Karpas-422 (cell line): ENCODE results near the gene WDR5. TPM values are rescaled to one million over a fixed set of nuclear protein-coding genes. Genes with fewer than 3 reads are reported as not detected.

ENCODE experiments used
- DNase-seq: peaks from one replicate; pipeline ENCODE4 v3.0.0-alpha.2; 2015
- H2AFZ ChIP-seq: fragments of 200-600 bp; sonication (generic); 2 replicates; pipeline ENCODE4 v1.6.1; 2014; ENCODE audit warnings: antibody characterized with exemption, low read length, mixed read lengths
- H3K27ac ChIP-seq: fragments of 200-600 bp; sonication (generic); 2 replicates; pipeline ENCODE4 v1.5.1; 2014; ENCODE audit warnings: mild to moderate bottlenecking, low read length, moderate library complexity
- H3K27me3 ChIP-seq: fragments of 200-600 bp; sonication (generic); 2 replicates; pipeline ENCODE4 v1.6.1; 2014; ENCODE audit warnings: low read length, mixed read lengths
- H3K36me3 ChIP-seq: fragments of 200-600 bp; sonication (generic); 2 replicates; pipeline ENCODE4 v1.6.1; 2014; ENCODE audit warnings: low read length, mixed read lengths; ENCODE audit not compliant: insufficient read depth
- H3K4me1 ChIP-seq: fragments of 200-600 bp; sonication (generic); 2 replicates; pipeline ENCODE4 v1.6.1; 2014; ENCODE audit warnings: mild to moderate bottlenecking, low read length, mixed read lengths
- H3K4me2 ChIP-seq: fragments of 200-600 bp; sonication (generic); 2 replicates; pipeline ENCODE4 v1.6.1; 2014; ENCODE audit warnings: low read length, low read depth, mild to moderate bottlenecking; ENCODE audit not compliant: poor library complexity, severe bottlenecking
- H3K4me3 ChIP-seq: fragments of 200-600 bp; sonication (generic); 2 replicates; pipeline ENCODE4 v1.5.1; 2014; ENCODE audit warnings: mild to moderate bottlenecking, antibody characterized with exemption, low read length, mixed read lengths
- H3K79me2 ChIP-seq: fragments of 200-600 bp; sonication (generic); 2 replicates; pipeline ENCODE4 v1.6.1; 2014; ENCODE audit warnings: mild to moderate bottlenecking, low read length, mixed read lengths
- H3K9ac ChIP-seq: fragments of 200-600 bp; sonication (generic); 2 replicates; pipeline ENCODE4 v1.6.0; 2014; ENCODE audit warnings: low read length
- H3K9me2 ChIP-seq: fragments of 200-600 bp; sonication (generic), shearing (Covaris generic); replicated peaks from 2 replicates; pipeline ENCODE4 v1.6.0; 2014; ENCODE audit warnings: mild to moderate bottlenecking, low read length, moderate library complexity; ENCODE audit not compliant: insufficient read depth
- H3K9me3 ChIP-seq: fragments of 300-700, 200-600 bp; sonication (generic); 2 replicates; pipeline ENCODE4 v1.6.1; 2014; ENCODE audit warnings: low read length, mixed read lengths
- H4K20me1 ChIP-seq: fragments of 200-600 bp; sonication (generic); 2 replicates; pipeline ENCODE4 v1.6.1; 2014; ENCODE audit warnings: mild to moderate bottlenecking, antibody characterized with exemption, low read length, low read depth; ENCODE audit not compliant: insufficient read depth
- total RNA-seq: library from RNA; depleted of rRNA; stranded (reverse); fragments of >200 nt; shearing (Covaris generic); gene quantifications from 2 replicates; pipeline ENCODE4 v1.2.3, GENCODE V29; 2014; ENCODE audit warnings: low replicate concordance

WDR5 gene
- total RNA-seq, 1 experiment from 2014 or later, result 19.6 TPM

- no peak overlapping the region for H3K9ac ChIP-seq
Observed at GRCh38 chr9:134157378-134157885, 21.6 kb downstream of the WDR5 start.

GRCh38 chr9:134158242-134158641, 22.4 kb downstream of the WDR5 start:
- H3K4me1 ChIP-seq, result peaks cover 23% of the 10 kb centered on the region
- H3K36me3 ChIP-seq, result peaks cover 7% of the 10 kb centered on the region; the same call in 1 of the 2 replicates
- no peaks in the 10 kb centered on the region for H3K79me2 ChIP-seq
- peak overlapping the region; percentile 45 for H3K4me2 ChIP-seq
- no peak overlapping the region for H3K4me3 ChIP-seq
- peaks cover 3% of the 10 kb centered on the region; the same call in 1 of the 2 replicates for H4K20me1 ChIP-seq
- H3K9me3 ChIP-seq, result no peaks in the 10 kb centered on the region
- no peak for DNase-seq
- peak overlapping the region; percentile 53; the same call in 1 of the 2 replicates for H3K27ac ChIP-seq
- H3K27me3 ChIP-seq, result no peaks in the 10 kb centered on the region
- no peak overlapping the region for H2AFZ ChIP-seq
- no peaks in the 10 kb centered on the region for H3K9me2 ChIP-seq
- H3K9ac ChIP-seq, result no peak overlapping the region

More at GRCh38 chr9:134157378-134157885, 21.6 kb downstream of the WDR5 start:
- Histone ChIP-seq H3K4me3 (no peak overlapping the region), H4K20me1 (peaks cover 3% of the 10 kb centered on the region; the same call in 1 of the 2 replicates), H3K4me2 (no peak overlapping the region), H3K9me2 (no peaks in the 10 kb centered on the region), H3K9me3 (no peaks in the 10 kb centered on the region), H3K27me3 (no peaks in the 10 kb centered on the region), H3K79me2 (no peaks in the 10 kb centered on the region), H3K4me1 (peaks cover 23% of the 10 kb centered on the region), H2AFZ (no peak overlapping the region), H3K27ac (no peak overlapping the region), H3K36me3 (peaks cover 7% of the 10 kb centered on the region; the same call in 1 of the 2 replicates)
- DNase-seq, result no peak

GRCh38 chr9:134158753-134159392, 23.0 kb downstream of the WDR5 start:
- Histone ChIP-seq H2AFZ (no peak overlapping the region), H3K79me2 (no peaks in the 10 kb centered on the region), H3K9me2 (no peaks in the 10 kb centered on the region), H3K36me3 (peaks cover 7% of the 10 kb centered on the region; the same call in 1 of the 2 replicates), H3K27ac (peak overlapping the region; percentile 83), H3K4me3 (peak overlapping the region; percentile 12; the same call in 1 of the 2 replicates), H4K20me1 (peaks cover 3% of the 10 kb centered on the region; the same call in 1 of the 2 replicates), H3K9me3 (no peaks in the 10 kb centered on the region), H3K4me2 (peak overlapping the region; percentile 45), H3K4me1 (peaks cover 25% of the 10 kb centered on the region), H3K27me3 (no peaks in the 10 kb centered on the region), H3K9ac (peak overlapping the region; percentile 46; the same call in 1 of the 2 replicates)
- DNase-seq, result peak; percentile 86

- Histone ChIP-seq H4K20me1 (peaks cover 3% of the 10 kb centered on the region; the same call in 1 of the 2 replicates), H3K4me2 (peak overlapping the region; percentile 45), H3K4me1 (peaks cover 27% of the 10 kb centered on the region), H3K9ac (peak overlapping the region; percentile 46), H3K9me2 (no peaks in the 10 kb centered on the region), H3K36me3 (peaks cover 7% of the 10 kb centered on the region; the same call in 1 of the 2 replicates), H3K27me3 (no peaks in the 10 kb centered on the region), H3K27ac (peak overlapping the region; percentile 83), H3K4me3 (peak overlapping the region; percentile 12; the same call in 1 of the 2 replicates), H3K79me2 (no peaks in the 10 kb centered on the region), H3K9me3 (no peaks in the 10 kb centered on the region), H2AFZ (no peak overlapping the region)
- no peak for DNase-seq
Observed at GRCh38 chr9:134159566-134160245, 23.8 kb downstream of the WDR5 start.

GRCh38 chr9:134161647-134162046, 25.8 kb downstream of the WDR5 start:
- 0 out of 2 replicates have a peak, but pooled peaks cover 3% of the 10 kb centered on the region for H3K36me3 ChIP-seq
- H3K9ac ChIP-seq, result no peak overlapping the region
- H3K4me2 ChIP-seq, result no peak overlapping the region
- H3K4me1 ChIP-seq, result peaks cover 27% of the 10 kb centered on the region
- H3K4me3 ChIP-seq, result no peak overlapping the region
- no peaks in the 10 kb centered on the region for H3K9me2 ChIP-seq
- no peak overlapping the region for H3K27ac ChIP-seq
- no peak for DNase-seq
- H3K9me3 ChIP-seq, result no peaks in the 10 kb centered on the region
- H2AFZ ChIP-seq, result no peak overlapping the region
- peaks cover 3% of the 10 kb centered on the region; the same call in 1 of the 2 replicates for H4K20me1 ChIP-seq
- H3K79me2 ChIP-seq, result 0 out of 2 replicates have a peak, but pooled peaks cover 5% of the 10 kb centered on the region
- H3K27me3 ChIP-seq, result no peaks in the 10 kb centered on the region

- no peak overlapping the region for H2AFZ ChIP-seq
- DNase-seq, result no peak
- no peaks in the 10 kb centered on the region for H3K27me3 ChIP-seq
- peaks cover 27% of the 10 kb centered on the region for H3K4me1 ChIP-seq
- 0 out of 2 replicates have a peak, but pooled peaks cover 3% of the 10 kb centered on the region for H3K36me3 ChIP-seq
- H4K20me1 ChIP-seq, result peaks cover 3% of the 10 kb centered on the region; the same call in 1 of the 2 replicates
- no peak overlapping the region for H3K27ac ChIP-seq
- H3K9me2 ChIP-seq, result no peaks in the 10 kb centered on the region
- no peak overlapping the region for H3K4me3 ChIP-seq
- H3K4me2 ChIP-seq, result no peak overlapping the region
- H3K79me2 ChIP-seq, result 0 out of 2 replicates have a peak, but pooled peaks cover 5% of the 10 kb centered on the region
- no peaks in the 10 kb centered on the region for H3K9me3 ChIP-seq
- H3K9ac ChIP-seq, result no peak overlapping the region
Observed at GRCh38 chr9:134162212-134162775, 26.4 kb downstream of the WDR5 start.

DNA sequence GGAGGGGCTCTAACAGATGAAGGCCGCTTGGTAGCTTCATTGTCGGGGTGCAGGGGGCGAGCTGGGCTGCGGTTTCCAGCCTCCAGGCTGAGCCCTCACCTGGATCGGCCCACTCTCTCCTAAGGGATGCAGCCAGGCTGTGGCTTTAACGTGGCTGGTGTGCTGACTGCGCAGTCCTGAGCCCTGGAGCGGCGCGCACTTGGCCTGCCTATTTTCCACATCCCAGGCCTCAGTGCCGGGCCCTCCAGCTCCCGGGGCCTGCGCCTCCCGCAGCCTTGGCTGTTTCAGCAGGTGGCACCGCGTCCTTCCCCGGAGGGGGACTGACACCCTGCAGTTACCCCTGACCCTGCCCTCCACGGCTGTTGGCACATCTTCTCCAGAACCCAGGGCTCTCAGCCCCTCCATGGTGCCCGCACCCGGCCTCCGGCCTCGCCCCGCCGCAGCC, 27.1 kb downstream of the WDR5 start:
- Histone ChIP-seq H3K4me3 (no peak overlapping the region), H3K79me2 (0 out of 2 replicates have a peak, but pooled peaks cover 5% of the 10 kb centered on the region), H3K27ac (no peak overlapping the region)

More for the DNA sequence above, 27.1 kb downstream of the WDR5 start:
- Histone ChIP-seq H3K36me3 (0 out of 2 replicates have a peak, but pooled peaks cover 3% of the 10 kb centered on the region), H3K4me2 (no peak overlapping the region), H4K20me1 (peaks cover 3% of the 10 kb centered on the region; the same call in 1 of the 2 replicates), H3K4me1 (peaks cover 23% of the 10 kb centered on the region), H3K9ac (no peak overlapping the region), H3K9me3 (no peaks in the 10 kb centered on the region), H2AFZ (no peak overlapping the region), H3K9me2 (no peaks in the 10 kb centered on the region), H3K27me3 (no peaks in the 10 kb centered on the region)
- DNase-seq, result no peak
